ENCODE results near the gene ABTB2. TPM values are rescaled to one million over a fixed set of nuclear protein-coding genes. Genes with fewer than 3 reads are reported as not detected.

ABTB2 gene
- total and polyA plus RNA-seq, 10 of the 15 experiments (the other 5 are each of a cell fraction or from before 2014, with no cell fraction given): 0.13 to 2.1 (median 0.72) TPM

- CTCF ChIA-PET: interaction anchor here (0.8 to 1.2 kb wide), 3 partner anchors 9 to 42 kb away, joined by 3 to 4 read pairs (median 3); no protein-coding TSS in a partner anchor
- Histone ChIP-seq H3K27ac (ENCODE audit: control insufficient read depth, insufficient read depth) (no peak overlapping the region), H2AFZ (ENCODE audit: control insufficient read depth, low read depth, low read length) (no peak overlapping the region), H3K27me3 (replicated peaks in 1 of 2; ENCODE audit: control insufficient read depth in 2 of 2, insufficient read depth in 2 of 2, low read length in 1 of 2) (no peaks in the 10 kb centered on the region), H3K4me3 (no peak overlapping the region), H3K4me2 (ENCODE audit: control insufficient read depth, insufficient read depth) (no peak overlapping the region), H3K4me1 (ENCODE audit: control insufficient read depth, insufficient read depth, low read length) (no peaks in the 10 kb centered on the region; the same call in 1 of the 2 replicates), H4K20me1 (ENCODE audit: control insufficient read depth, insufficient read depth) (no peaks in the 10 kb centered on the region), H3K9me3 (replicated peaks; ENCODE audit: control insufficient read depth, insufficient read depth, low read length) (no peaks in the 10 kb centered on the region), H3K79me2 (ENCODE audit: control insufficient read depth, insufficient read depth, low read length) (no peaks in the 10 kb centered on the region), H3K36me3 (ENCODE audit: control insufficient read depth in 2 of 2, insufficient read depth in 2 of 2, low read length in 1 of 2) (no peaks in the 10 kb centered on the region), H3K9ac (ENCODE audit: control insufficient read depth, insufficient read depth, low read length) (no peak overlapping the region)
- no TSS peak for BruUV-seq (replicated peaks)
- intact Hi-C loops (cut with micrococcal nuclease; ENCODE audit: unreplicated experiment): no loop called here
- TF ChIP-seq RELA (IDR thresholded peaks at IDR 0.05; ENCODE audit: borderline replicate concordance, partially characterized antibody) (no peak), PML (IDR thresholded peaks at IDR 0.05; ENCODE audit: low read length) (no peak), NRF1 (conservative IDR thresholded peaks at IDR 0.05; ENCODE audit: low read depth, low read length) (no peak), CHD1 (IDR thresholded peaks at IDR 0.05; ENCODE audit: low read depth, low read length) (no peak), PRDM15 (CRISPR knock-in tag; IDR thresholded peaks at IDR 0.05) (no peak), CEBPB (IDR thresholded peaks at IDR 0.05; ENCODE audit: borderline replicate concordance in 1 of 2, low read depth in 2 of 2, low read length in 2 of 2) (no peak), NFIC (IDR thresholded peaks at IDR 0.05; ENCODE audit: low read depth, low read length) (no peak), USF1 (IDR thresholded peaks at IDR 0.05; ENCODE audit: borderline replicate concordance, extremely low read length, insufficient read depth, low read depth, low read length) (no peak), FOS (IDR thresholded peaks at IDR 0.05; ENCODE audit: borderline replicate concordance, extremely low read depth, insufficient read length) (no peak)
- FAIRE-seq: no peak
- in situ Hi-C loops (cut with MboI): no loop called here
- POLR2A ChIA-PET: interaction anchor here (1.5 kb wide), 1 partner anchor 9 kb away, joined by 3 read pairs; no protein-coding TSS in a partner anchor
- 55% methylated on average over 6 of the region's 6 CpGs for WGBS (ENCODE audit: insufficient coverage, insufficient replicate concordance, low lambda C conversion rate, missing lambda C conversion rate)
- ATAC-seq: no peak
- DNase-seq (ENCODE audit: low read depth, low spot score): no peak
- RAD21 ChIA-PET (ENCODE audit: unreplicated experiment): interaction anchor here (1.0 to 1.3 kb wide), 4 partner anchors 10 to 42 kb away, joined by 3 read pairs; no protein-coding TSS in a partner anchor
- SMC1A ChIA-PET (ENCODE audit: uncharacterized antibody, unreplicated experiment): interaction anchor here (1.1 to 1.5 kb wide), 3 partner anchors 9 to 13 kb away, joined by 5 to 7 read pairs (median 6); no protein-coding TSS in a partner anchor
These were observed 141.1 kb downstream of the ABTB2 start for GRCh38 chr11:34216706-34217105.
